ENCODE results near the gene WRNIP1. TPM values are rescaled to one million over a fixed set of nuclear protein-coding genes. Genes with fewer than 3 reads are reported as not detected.
A peak's percentile ranks its signal among the peaks of the same experiment; 100 is the strongest.

Gene WRNIP1
- polyA plus RNA-seq, 1 experiment = 28.0 TPM

DNA sequence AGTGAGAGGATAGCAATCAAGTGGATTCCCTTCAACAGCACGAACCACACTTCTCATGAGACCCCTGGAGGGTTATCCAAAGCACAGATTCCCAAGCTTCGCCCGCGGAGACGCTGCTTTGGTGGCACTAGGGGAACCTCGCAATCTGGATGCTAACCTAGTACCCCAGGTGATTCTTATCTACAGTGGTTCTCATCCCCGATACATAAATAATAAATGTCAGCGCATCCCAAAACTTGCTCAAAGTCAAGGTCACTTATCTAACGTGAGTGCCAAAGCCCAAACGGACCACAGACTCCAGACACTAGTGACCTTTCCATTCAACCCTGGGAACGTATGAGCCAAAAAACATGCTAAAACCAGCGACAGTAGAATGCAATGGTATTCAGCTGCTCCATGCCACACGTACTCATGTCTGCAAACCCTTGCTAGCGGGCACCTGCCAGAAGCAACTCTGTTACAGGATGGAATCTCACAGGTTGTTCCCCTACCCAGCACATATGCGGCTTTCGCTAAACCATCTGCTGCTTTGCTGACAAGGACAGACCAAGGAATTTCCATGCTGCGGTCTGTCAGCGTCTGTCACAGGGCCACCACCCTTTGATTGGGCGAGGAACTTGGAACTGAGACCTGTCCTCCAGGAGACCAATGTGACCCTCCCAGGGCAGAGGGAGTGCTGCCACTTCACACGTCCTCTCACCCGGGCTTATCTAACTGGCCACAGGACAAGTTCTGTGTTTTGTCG is 31.3 kb upstream of the WRNIP1 start:
- POLR2A ChIA-PET = no interaction called here
- Histone ChIP-seq H3K27ac (ENCODE audit: low read depth, low read length) (no peak overlapping the region), H3K4me3 (ENCODE audit: low read depth, low read length) (no peak overlapping the region), H3K27me3 (ENCODE audit: control insufficient read depth, insufficient read depth, low read length) (no peaks in the 10 kb centered on the region), H3K9me3 (ENCODE audit: control insufficient read depth, insufficient read depth, low read length) (no peaks in the 10 kb centered on the region)
- no peak for DNase-seq (ENCODE audit: low read depth, low spot score)
- CTCF ChIA-PET = interaction anchor here (0.7 to 2.4 kb wide), 2 partner anchors 16 to 99 kb away, joined by 3 to 16 read pairs; partner anchors contain the start of gene MYLK4
- TF ChIP-seq, protein P1, sequence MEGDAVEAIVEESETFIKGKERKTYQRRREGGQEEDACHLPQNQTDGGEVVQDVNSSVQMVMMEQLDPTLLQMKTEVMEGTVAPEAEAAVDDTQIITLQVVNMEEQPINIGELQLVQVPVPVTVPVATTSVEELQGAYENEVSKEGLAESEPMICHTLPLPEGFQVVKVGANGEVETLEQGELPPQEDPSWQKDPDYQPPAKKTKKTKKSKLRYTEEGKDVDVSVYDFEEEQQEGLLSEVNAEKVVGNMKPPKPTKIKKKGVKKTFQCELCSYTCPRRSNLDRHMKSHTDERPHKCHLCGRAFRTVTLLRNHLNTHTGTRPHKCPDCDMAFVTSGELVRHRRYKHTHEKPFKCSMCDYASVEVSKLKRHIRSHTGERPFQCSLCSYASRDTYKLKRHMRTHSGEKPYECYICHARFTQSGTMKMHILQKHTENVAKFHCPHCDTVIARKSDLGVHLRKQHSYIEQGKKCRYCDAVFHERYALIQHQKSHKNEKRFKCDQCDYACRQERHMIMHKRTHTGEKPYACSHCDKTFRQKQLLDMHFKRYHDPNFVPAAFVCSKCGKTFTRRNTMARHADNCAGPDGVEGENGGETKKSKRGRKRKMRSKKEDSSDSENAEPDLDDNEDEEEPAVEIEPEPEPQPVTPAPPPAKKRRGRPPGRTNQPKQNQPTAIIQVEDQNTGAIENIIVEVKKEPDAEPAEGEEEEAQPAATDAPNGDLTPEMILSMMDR (IDR thresholded peaks at IDR 0.05; ENCODE audit: low read depth, low read length) = no peak

DNA sequence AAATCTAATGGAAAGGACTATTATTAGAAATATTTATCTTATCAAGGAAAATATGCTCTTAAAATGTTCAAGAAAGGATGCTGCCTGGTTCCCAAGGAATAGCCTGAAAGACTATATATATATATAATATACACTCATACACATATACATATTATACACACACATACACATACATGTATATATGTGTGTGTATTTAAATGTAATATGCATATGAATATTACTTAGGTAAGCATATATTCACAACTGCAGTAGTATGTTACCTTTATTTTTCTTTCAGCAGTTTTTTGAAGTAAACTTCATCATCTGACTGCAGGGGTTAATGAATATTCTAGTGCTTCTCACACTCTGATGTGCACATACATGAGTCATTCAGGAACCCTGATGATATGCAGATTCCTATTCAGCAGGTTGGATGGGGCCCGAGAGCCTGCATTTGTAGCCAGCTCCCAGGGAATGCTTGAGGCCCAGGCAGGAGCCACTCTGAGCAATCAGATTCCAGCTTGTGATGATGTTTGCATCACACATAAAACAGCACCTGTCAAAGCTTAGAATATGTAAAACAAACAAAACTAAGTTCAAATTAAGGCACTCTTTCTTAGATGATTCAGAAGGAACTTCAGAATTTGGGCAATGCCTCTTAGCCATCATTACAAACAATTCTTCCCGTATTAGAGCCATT is 30.6 kb upstream of the WRNIP1 start:
- CTCF ChIA-PET = interaction anchor here (1.3 to 2.8 kb wide), 2 partner anchors 14 to 16 kb away, joined by 3 to 23 read pairs; partner anchors contain the start of gene MYLK4
- POLR2A ChIA-PET = no interaction called here
- DNase-seq (ENCODE audit: low read depth, low spot score) = no peak
- no peaks in the 10 kb centered on the region for H3K9me3 ChIP-seq (ENCODE audit: control insufficient read depth, insufficient read depth, low read length)
- no peak overlapping the region for H3K4me3 ChIP-seq (ENCODE audit: low read depth, low read length)
- no peak overlapping the region for H3K27ac ChIP-seq (ENCODE audit: low read depth, low read length)
- TF ChIP-seq, protein P1 (IDR thresholded peaks at IDR 0.05; ENCODE audit: low read depth, low read length) = no peak
- no peaks in the 10 kb centered on the region for H3K27me3 ChIP-seq (ENCODE audit: control insufficient read depth, insufficient read depth, low read length)

GRCh38 chr6:2737885-2738284 is 27.3 kb upstream of the WRNIP1 start:
- DNase-seq (ENCODE audit: low read depth, low spot score) = no peak
- Histone ChIP-seq H3K9me3 (ENCODE audit: control insufficient read depth, insufficient read depth, low read length) (no peaks in the 10 kb centered on the region), H3K4me3 (ENCODE audit: low read depth, low read length) (no peak overlapping the region), H3K27me3 (ENCODE audit: control insufficient read depth, insufficient read depth, low read length) (no peaks in the 10 kb centered on the region), H3K27ac (ENCODE audit: low read depth, low read length) (no peak overlapping the region)
- ChIA-PET POLR2A (no interaction called here), CTCF (interaction anchor here (0.6 to 5.0 kb wide), 43 partner anchors 9 to 1142 kb away, joined by 3 to 131 read pairs (median 6); partner anchors contain the start of genes MYLK4, NQO2 and SERPINB1)
- TF ChIP-seq, protein P1 (IDR thresholded peaks at IDR 0.05; ENCODE audit: low read depth, low read length) = no peak

DNA sequence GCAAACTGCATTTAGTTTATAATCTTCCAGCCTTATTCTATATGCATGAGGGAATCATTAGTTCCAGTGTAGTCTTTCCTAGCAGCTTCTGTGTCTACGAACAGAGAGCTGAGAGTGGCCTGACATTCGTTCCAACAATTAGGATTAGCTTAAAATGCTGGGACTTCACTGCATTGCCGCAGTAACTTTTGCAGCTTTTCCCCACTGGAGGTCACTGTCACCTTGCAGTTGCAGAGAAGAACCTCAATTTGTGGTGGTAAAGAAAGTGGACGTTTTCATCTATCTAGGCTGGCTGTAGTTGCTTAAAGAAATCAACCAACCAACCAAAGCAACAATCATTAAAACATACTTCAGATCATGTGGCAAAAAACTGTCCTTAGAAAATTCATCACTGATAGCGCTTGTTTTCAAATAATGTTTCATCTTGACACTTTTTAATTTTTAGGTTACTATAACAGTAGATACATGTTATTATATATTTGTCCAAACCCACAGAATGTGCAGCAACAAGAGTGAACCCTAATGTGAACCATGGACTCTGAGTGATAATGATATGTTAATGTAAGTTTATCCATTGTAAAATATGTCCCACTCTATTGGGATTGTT is 26.7 kb upstream of the WRNIP1 start:
- H3K27ac ChIP-seq (ENCODE audit: low read depth, low read length) = no peak overlapping the region
- H3K9me3 ChIP-seq (ENCODE audit: control insufficient read depth, insufficient read depth, low read length) = no peaks in the 10 kb centered on the region
- ChIA-PET POLR2A (no interaction called here), CTCF (interaction anchor here (0.6 to 5.0 kb wide), 44 partner anchors 8 to 1143 kb away, joined by 3 to 131 read pairs (median 6); partner anchors contain the start of genes MYLK4 and SERPINB1)
- peak; percentile 45 for DNase-seq (ENCODE audit: low read depth, low spot score)
- no peaks in the 10 kb centered on the region for H3K27me3 ChIP-seq (ENCODE audit: control insufficient read depth, insufficient read depth, low read length)
- TF ChIP-seq, protein P1 (IDR thresholded peaks at IDR 0.05; ENCODE audit: low read depth, low read length) = peak; percentile 83
- no peak overlapping the region for H3K4me3 ChIP-seq (ENCODE audit: low read depth, low read length)

Data from AG04450 (cell line).